ENCODE data around the gene CCDC71.

DNA sequence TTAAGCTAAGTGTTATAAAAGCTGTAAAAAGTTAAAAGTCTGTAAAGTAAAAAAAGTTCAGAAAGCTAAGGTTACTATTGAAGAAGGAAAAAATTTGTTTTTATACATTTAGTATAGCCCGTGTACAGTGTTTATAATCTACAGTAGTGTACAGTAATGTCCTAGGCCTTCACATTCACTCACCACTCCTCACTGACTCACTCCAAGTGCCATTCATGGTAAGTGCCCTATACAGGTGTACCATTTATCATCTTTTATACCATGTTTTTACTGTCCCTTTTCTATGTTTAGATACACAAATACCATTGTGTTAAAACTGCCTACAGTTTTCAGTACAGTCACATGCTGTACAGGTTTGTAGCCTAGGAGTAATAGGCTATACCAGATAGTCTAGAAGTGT, 8.8 kb downstream of the CCDC71 start:
- TF ChIP-seq, protein P1, sequence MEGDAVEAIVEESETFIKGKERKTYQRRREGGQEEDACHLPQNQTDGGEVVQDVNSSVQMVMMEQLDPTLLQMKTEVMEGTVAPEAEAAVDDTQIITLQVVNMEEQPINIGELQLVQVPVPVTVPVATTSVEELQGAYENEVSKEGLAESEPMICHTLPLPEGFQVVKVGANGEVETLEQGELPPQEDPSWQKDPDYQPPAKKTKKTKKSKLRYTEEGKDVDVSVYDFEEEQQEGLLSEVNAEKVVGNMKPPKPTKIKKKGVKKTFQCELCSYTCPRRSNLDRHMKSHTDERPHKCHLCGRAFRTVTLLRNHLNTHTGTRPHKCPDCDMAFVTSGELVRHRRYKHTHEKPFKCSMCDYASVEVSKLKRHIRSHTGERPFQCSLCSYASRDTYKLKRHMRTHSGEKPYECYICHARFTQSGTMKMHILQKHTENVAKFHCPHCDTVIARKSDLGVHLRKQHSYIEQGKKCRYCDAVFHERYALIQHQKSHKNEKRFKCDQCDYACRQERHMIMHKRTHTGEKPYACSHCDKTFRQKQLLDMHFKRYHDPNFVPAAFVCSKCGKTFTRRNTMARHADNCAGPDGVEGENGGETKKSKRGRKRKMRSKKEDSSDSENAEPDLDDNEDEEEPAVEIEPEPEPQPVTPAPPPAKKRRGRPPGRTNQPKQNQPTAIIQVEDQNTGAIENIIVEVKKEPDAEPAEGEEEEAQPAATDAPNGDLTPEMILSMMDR (IDR thresholded peaks at IDR 0.05 in 8 of 11, conservative IDR thresholded peaks at IDR 0.05 in 3 of 11): no peak
- no peak for TF ChIP-seq POLR2A (IDR thresholded peaks at IDR 0.05)
